Skeletal muscle satellite cell (primary cell): ENCODE data around the gene BID.

Source experiments
- H3K27me3 ChIP-seq: 2 replicates; pipeline ENCODE4 v1.7.0; 2013; ENCODE audit warnings: low read length; ENCODE audit not compliant: control insufficient read depth, insufficient read depth
- H3K36me3 ChIP-seq: 2 replicates; pipeline ENCODE4 v1.7.0; 2013; ENCODE audit warnings: mild to moderate bottlenecking, control low read depth, low read length; ENCODE audit not compliant: insufficient read depth
- H3K4me1 ChIP-seq: 2 replicates; pipeline ENCODE4 v1.7.0; 2013; ENCODE audit warnings: low read length; ENCODE audit not compliant: control insufficient read depth, insufficient read depth
- H3K4me2 ChIP-seq: 2 replicates; pipeline ENCODE4 v1.7.0; 2013; ENCODE audit warnings: mild to moderate bottlenecking, low read length
- H3K4me3 ChIP-seq: 2 replicates; pipeline ENCODE4 v1.7.0; 2013; ENCODE audit warnings: low read length
- H3K9ac ChIP-seq: 2 replicates; pipeline ENCODE4 v1.7.0; 2013; ENCODE audit warnings: mild to moderate bottlenecking, low read depth, low read length, moderate library complexity
- H3K9me3 ChIP-seq: replicated peaks from 2 replicates; pipeline ENCODE4 v1.7.0; 2013; ENCODE audit warnings: mild to moderate bottlenecking, control low read depth, low read length

BID gene

GRCh38 chr22:17802411-17802810 lies 28.1 kb upstream of the BID start:
- Histone ChIP-seq H3K9ac (no peak overlapping the region), H3K4me2 (no peak overlapping the region), H3K27me3 (no peaks in the 10 kb centered on the region), H3K9me3 (no peaks in the 10 kb centered on the region), H3K4me3 (no peak overlapping the region), H3K36me3 (peaks cover 16% of the 10 kb centered on the region), H3K4me1 (no peaks in the 10 kb centered on the region)

DNA sequence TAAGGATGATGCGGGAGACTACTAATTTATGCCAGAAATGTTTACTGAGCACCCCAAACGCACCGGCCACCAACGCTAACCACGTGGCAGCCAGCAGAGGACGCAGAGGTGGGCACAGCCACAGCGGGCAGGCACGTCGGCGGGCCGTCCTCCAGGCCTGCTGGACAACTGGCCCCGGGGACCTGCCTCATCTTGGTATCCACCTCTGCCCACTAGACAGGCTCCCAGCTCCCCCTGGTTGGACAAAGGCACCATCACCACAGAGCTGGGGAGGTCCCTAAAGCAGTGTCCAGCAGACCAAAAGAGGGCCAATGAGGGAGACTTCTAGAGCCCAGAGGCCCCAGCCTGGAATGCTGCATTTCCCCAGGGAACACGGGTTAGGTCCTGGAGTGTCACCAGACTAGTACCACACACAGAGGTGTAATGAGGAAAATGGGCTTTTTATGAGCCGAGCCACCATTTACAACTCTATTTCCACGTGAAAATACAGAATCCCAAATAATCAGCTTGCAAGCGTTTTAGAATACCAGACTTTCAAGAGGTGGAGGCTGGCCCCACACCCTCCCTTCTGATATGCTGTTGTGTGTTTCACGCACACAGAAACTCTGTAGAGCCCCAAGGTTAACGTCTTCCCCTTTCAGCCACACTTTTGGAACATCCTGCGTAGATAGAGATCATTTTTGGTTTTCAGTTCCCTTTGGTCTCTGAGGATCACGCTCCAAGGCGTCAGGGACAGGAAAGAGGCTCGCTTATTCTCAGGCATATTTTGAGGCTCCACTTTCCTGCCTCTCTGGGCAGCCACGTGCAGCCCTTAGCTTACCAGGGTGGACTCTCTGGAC lies 23.7 kb upstream of the BID start:
- H3K4me1 ChIP-seq, result no peaks in the 10 kb centered on the region
- H3K4me2 ChIP-seq, result no peak overlapping the region
- no peak overlapping the region for H3K4me3 ChIP-seq
- H3K36me3 ChIP-seq, result peaks cover under 1% of the 10 kb centered on the region
- H3K27me3 ChIP-seq, result no peaks in the 10 kb centered on the region
- no peaks in the 10 kb centered on the region for H3K9me3 ChIP-seq
- H3K9ac ChIP-seq, result no peak overlapping the region

GRCh38 chr22:17796695-17797094 lies 22.4 kb upstream of the BID start:
- Histone ChIP-seq H3K4me1 (no peaks in the 10 kb centered on the region), H3K36me3 (no peaks in the 10 kb centered on the region), H3K4me2 (no peak overlapping the region), H3K4me3 (no peak overlapping the region), H3K9ac (no peak overlapping the region), H3K27me3 (no peaks in the 10 kb centered on the region), H3K9me3 (no peaks in the 10 kb centered on the region)

DNA sequence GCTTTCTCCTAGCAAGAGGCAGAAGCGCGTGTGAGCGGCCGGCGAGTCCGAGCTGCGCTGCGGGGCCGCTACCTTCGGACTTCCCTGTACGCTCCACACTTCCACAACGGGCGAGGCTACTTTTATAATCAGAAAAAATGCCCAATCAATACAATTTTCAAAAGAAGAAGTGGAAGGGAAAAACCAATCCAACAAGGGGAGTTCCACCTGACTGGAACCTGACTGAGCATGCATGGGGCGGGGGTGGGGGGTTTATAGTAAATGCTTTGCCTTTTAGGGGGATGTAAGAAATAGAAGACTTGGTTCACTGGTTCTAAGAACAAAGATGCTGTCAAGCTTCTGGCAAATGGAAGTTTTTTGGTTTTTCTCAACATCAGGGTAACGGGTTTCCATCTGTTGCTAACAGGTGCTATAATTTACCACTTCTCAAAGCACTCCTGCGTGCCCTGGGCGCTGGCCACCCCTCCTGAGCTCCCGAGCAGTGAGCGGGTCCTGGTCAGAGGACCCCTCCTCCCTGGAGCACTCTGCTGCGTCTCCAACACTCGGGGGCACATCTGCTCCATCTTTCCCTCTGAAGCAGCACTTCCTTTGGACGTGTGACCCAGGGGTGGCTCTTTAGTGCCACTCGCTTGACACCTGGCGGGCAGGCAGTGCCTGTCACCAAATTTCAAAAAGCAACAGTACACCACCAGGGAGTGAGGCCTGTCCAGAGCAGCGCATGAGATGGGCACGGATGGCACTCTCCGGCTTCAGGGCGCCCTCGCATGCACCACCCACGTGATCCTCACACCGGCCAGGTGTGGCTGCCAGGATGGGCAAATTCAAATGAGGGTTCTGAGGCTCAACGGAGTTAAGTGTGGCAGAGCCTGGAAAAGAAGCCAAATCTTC lies 21.6 kb upstream of the BID start:
- no peaks in the 10 kb centered on the region for H3K36me3 ChIP-seq
- no peak overlapping the region for H3K9ac ChIP-seq
- H3K27me3 ChIP-seq, result no peaks in the 10 kb centered on the region
- H3K9me3 ChIP-seq, result no peaks in the 10 kb centered on the region
- no peaks in the 10 kb centered on the region for H3K4me1 ChIP-seq
- H3K4me2 ChIP-seq, result no peak overlapping the region
- no peak overlapping the region for H3K4me3 ChIP-seq

DNA sequence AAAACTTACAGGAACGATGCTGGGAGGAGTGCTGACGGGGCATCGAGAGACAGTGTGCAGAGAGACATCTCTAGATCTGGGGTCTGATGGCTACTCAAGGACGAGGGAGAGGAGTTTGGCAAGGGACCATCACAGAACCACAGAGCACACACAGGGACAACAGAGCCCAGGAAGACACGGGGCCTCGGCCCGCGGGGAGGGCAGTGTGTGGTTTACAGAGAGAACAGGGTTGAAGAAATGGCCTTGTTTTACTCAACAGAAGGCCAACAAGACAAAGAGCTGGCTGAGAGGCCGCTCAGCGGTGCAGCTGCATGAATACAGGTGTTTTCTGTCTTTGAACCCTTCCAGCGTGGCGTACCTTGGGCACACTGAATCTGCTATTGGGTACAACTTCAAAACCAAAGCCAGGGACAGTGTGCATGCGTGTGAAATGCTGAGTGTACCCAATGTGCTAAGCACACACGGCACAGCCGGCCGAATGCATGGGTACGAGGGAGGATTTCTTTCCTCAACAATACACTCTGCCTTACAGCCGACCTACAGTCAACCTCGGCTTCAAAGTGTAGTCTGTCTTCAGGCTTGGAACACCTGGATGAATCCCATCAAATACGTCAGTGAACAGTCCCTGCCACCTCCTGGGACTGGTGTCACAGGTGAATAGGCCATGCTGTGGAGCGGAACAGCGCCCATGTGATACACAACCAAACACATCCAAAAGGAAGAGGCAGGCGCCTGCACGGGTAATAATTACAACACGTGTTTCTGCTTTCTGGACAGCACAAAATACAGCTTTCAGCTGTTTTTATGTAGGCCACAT lies 20.7 kb upstream of the BID start:
- Histone ChIP-seq H3K27me3 (no peaks in the 10 kb centered on the region), H3K9me3 (no peaks in the 10 kb centered on the region), H3K9ac (no peak overlapping the region), H3K4me2 (no peak overlapping the region), H3K4me1 (no peaks in the 10 kb centered on the region), H3K36me3 (peaks cover 3% of the 10 kb centered on the region), H3K4me3 (no peak overlapping the region)

- no peak overlapping the region for H3K9ac ChIP-seq
Measured at GRCh38 chr22:17792854-17793434, 18.7 kb upstream of the BID start.

GRCh38 chr22:17792299-17792698 lies 18.0 kb upstream of the BID start:
- Histone ChIP-seq H3K4me1 (peaks cover 2% of the 10 kb centered on the region), H3K36me3 (peaks cover 10% of the 10 kb centered on the region), H3K27me3 (no peaks in the 10 kb centered on the region), H3K9ac (no peak overlapping the region), H3K4me3 (no peak overlapping the region), H3K9me3 (no peaks in the 10 kb centered on the region), H3K4me2 (no peak overlapping the region)

More at GRCh38 chr22:17792854-17793434, 18.7 kb upstream of the BID start:
- H3K4me3 ChIP-seq, result no peak overlapping the region
- no peaks in the 10 kb centered on the region for H3K27me3 ChIP-seq
- H3K4me1 ChIP-seq, result no peaks in the 10 kb centered on the region
- H3K36me3 ChIP-seq, result peaks cover 10% of the 10 kb centered on the region
- no peaks in the 10 kb centered on the region for H3K9me3 ChIP-seq
- H3K4me2 ChIP-seq, result no peak overlapping the region

DNA sequence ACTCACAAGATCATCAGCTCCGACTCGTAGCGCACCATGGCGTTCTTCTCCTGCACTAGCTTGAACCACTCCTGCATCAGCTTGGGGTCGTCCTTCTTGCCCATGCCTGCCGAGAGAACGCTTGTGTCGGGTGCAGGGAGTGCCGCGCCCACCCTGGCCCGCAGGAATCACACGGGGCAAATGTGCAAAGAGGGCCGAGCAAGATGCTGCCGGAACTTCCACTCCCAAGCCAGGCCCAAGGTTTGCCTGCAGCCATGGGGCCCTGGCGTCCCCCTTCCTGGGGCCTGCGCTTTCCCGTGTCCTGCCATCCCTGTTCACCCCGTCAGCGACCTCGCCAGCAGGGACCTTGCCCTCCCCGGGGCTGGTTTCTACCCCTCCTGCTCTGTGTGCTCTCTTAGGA lies 16.9 kb upstream of the BID start:
- H3K27me3 ChIP-seq, result no peaks in the 10 kb centered on the region
- no peak overlapping the region for H3K4me2 ChIP-seq
- no peaks in the 10 kb centered on the region for H3K9me3 ChIP-seq
- H3K4me1 ChIP-seq, result peaks cover 12% of the 10 kb centered on the region
- peaks cover 10% of the 10 kb centered on the region for H3K36me3 ChIP-seq
- H3K9ac ChIP-seq, result no peak overlapping the region
- no peak overlapping the region for H3K4me3 ChIP-seq

GRCh38 chr22:17789379-17790200 lies 15.3 kb upstream of the BID start:
- no peak overlapping the region for H3K9ac ChIP-seq
- no peak overlapping the region for H3K4me2 ChIP-seq
- H3K4me1 ChIP-seq, result peaks cover 12% of the 10 kb centered on the region
- no peaks in the 10 kb centered on the region for H3K27me3 ChIP-seq
- H3K4me3 ChIP-seq, result no peak overlapping the region
- no peaks in the 10 kb centered on the region for H3K9me3 ChIP-seq
- peaks cover 10% of the 10 kb centered on the region for H3K36me3 ChIP-seq

GRCh38 chr22:17788528-17789378 lies 14.5 kb upstream of the BID start:
- H3K9ac ChIP-seq, result no peak overlapping the region
- H3K4me3 ChIP-seq, result no peak overlapping the region
- no peaks in the 10 kb centered on the region for H3K9me3 ChIP-seq
- peaks cover 10% of the 10 kb centered on the region for H3K36me3 ChIP-seq
- no peaks in the 10 kb centered on the region for H3K27me3 ChIP-seq
- no peak overlapping the region for H3K4me2 ChIP-seq
- peaks cover 12% of the 10 kb centered on the region for H3K4me1 ChIP-seq
